WTC11 (cell line): ENCODE results near the gene KCNJ16. TPM values are rescaled to one million over a fixed set of nuclear protein-coding genes. Genes with fewer than 3 reads are reported as not detected.

ENCODE experiments used
- ATAC-seq: fragments of 200-7000 bp; cut with Tn5 transposase; 2 replicates; pipeline ENCODE4 v1.10.0; 2021; ENCODE audit warnings: mild to moderate bottlenecking, moderate library complexity
- CTCF ChIA-PET: fragments of 300-600 bp; sonication (Branson Sonifier 250); formaldehyde crosslinking; loops from one replicate; lab custom pipeline; 2021; ENCODE audit warnings: antibody characterized with exemption; lab: Charles Lee
- POLR2A ChIA-PET: fragments of 350-600 bp; sonication (Branson Sonifier 250); formaldehyde crosslinking; loops from one replicate; lab custom pipeline; 2021; ENCODE audit warnings: antibody characterized with exemption; lab: Charles Lee
- DNase-seq: peaks from one replicate; pipeline ENCODE4 v3.0.0; 2021; ENCODE audit warnings: low spot score
- H3K27ac Mint-ChIP-seq: 2 replicates; pipeline ENCODE4 v1.8.0; 2021; ENCODE audit warnings: mixed read lengths
- H3K27me3 Mint-ChIP-seq: 2 replicates; pipeline ENCODE4 v1.8.0; 2021; ENCODE audit warnings: low read depth, mild to moderate bottlenecking, moderate library complexity, mixed read lengths
- H3K36me3 Mint-ChIP-seq: 2 replicates; pipeline ENCODE4 v1.8.0; 2021; ENCODE audit warnings: mixed read lengths
- H3K4me1 Mint-ChIP-seq: 2 replicates; pipeline ENCODE4 v1.8.0; 2022; ENCODE audit warnings: mixed read lengths
- H3K4me3 Mint-ChIP-seq: 2 replicates; pipeline ENCODE4 v1.8.0; 2021; ENCODE audit warnings: mild to moderate bottlenecking, moderate library complexity, mixed read lengths
- H3K9me3 Mint-ChIP-seq: 2 replicates; pipeline ENCODE4 v1.8.0; 2021; ENCODE audit warnings: mixed read lengths
- ATF3 ChIP-seq: sonication (generic); formaldehyde crosslinking; conservative IDR thresholded peaks from 2 replicates; pipeline ENCODE4 v1.8.1; 2022; ENCODE audit warnings: mild to moderate bottlenecking, missing genetic modification reagents
- CBFB ChIP-seq: sonication (generic); formaldehyde crosslinking; IDR thresholded peaks from 2 replicates; pipeline ENCODE4 v1.8.1; 2022; ENCODE audit warnings: mild to moderate bottlenecking, low read depth, missing genetic modification reagents
- ELF4 ChIP-seq: sonication (generic); formaldehyde crosslinking; IDR thresholded peaks from 2 replicates; pipeline ENCODE4 v1.8.1; 2022; ENCODE audit warnings: low read depth, mild to moderate bottlenecking, moderate library complexity, missing genetic modification reagents
- FOXJ3 ChIP-seq: sonication (generic); formaldehyde crosslinking; IDR thresholded peaks from 2 replicates; pipeline ENCODE4 v1.9.0; 2021; ENCODE audit warnings: missing genetic modification reagents, mild to moderate bottlenecking, borderline replicate concordance
- GABPB1 ChIP-seq: sonication (generic); formaldehyde crosslinking; IDR thresholded peaks from 2 replicates; pipeline ENCODE4 v1.8.1; 2023; ENCODE audit warnings: mild to moderate bottlenecking, missing genetic modification reagents
- GRHL2 ChIP-seq: fragments of 250-450 bp; sonication (Bioruptor Pico); IDR thresholded peaks from 2 replicates; pipeline ENCODE4 v1.8.0; 2022; ENCODE audit warnings: mild to moderate bottlenecking, moderate library complexity; ENCODE audit not compliant: insufficient replicate concordance, severe bottlenecking
- JUN ChIP-seq: sonication (generic); formaldehyde crosslinking; IDR thresholded peaks from 2 replicates; pipeline ENCODE4 v1.8.0; 2023; ENCODE audit warnings: mild to moderate bottlenecking, missing genetic modification reagents
- MXD4 ChIP-seq: fragments of 250-450 bp; sonication (Bioruptor Pico); IDR thresholded peaks from 2 replicates; pipeline ENCODE4 v1.8.0; 2021; ENCODE audit warnings: mild to moderate bottlenecking, moderate library complexity, borderline replicate concordance
- NFATC4 ChIP-seq: fragments of 250-450 bp; sonication (Bioruptor Pico); IDR thresholded peaks from 2 replicates; pipeline ENCODE4 v1.9.0; 2021; ENCODE audit warnings: mild to moderate bottlenecking
- NFYB ChIP-seq: sonication (generic); formaldehyde crosslinking; conservative IDR thresholded peaks from 2 replicates; pipeline ENCODE4 v1.8.0; 2022; ENCODE audit warnings: low read depth, missing genetic modification reagents
- NR2C2 ChIP-seq: sonication (generic); formaldehyde crosslinking; IDR thresholded peaks from 2 replicates; pipeline ENCODE4 v1.8.0; 2022; ENCODE audit warnings: mild to moderate bottlenecking, missing genetic modification reagents
- NR3C1 ChIP-seq: sonication (generic); formaldehyde crosslinking; conservative IDR thresholded peaks from 2 replicates; pipeline ENCODE4 v1.8.1; 2023; ENCODE audit warnings: low read depth, mild to moderate bottlenecking, missing genetic modification reagents
- OVOL2 ChIP-seq: fragments of 250-450 bp; sonication (Bioruptor Pico); IDR thresholded peaks from 2 replicates; pipeline ENCODE4 v1.9.0; 2021; ENCODE audit warnings: mild to moderate bottlenecking, borderline replicate concordance
- PRDM15 ChIP-seq: sonication (generic); formaldehyde crosslinking; IDR thresholded peaks from 2 replicates; pipeline ENCODE4 v1.8.0; 2022; ENCODE audit warnings: missing genetic modification reagents
- SMAD4 ChIP-seq: sonication (generic); formaldehyde crosslinking; IDR thresholded peaks from 2 replicates; pipeline ENCODE4 v1.8.0; 2022; ENCODE audit warnings: mild to moderate bottlenecking, missing genetic modification reagents
- TCF7 ChIP-seq: sonication (generic); formaldehyde crosslinking; IDR thresholded peaks from 2 replicates; pipeline ENCODE4 v1.8.0; 2022; ENCODE audit warnings: mild to moderate bottlenecking, low read depth, missing genetic modification reagents, moderate library complexity
- TEAD1 ChIP-seq: sonication (generic); formaldehyde crosslinking; IDR thresholded peaks from 2 replicates; pipeline ENCODE4 v1.8.0; 2022; ENCODE audit warnings: mild to moderate bottlenecking, missing genetic modification reagents
- ZNF121 ChIP-seq: sonication (generic); formaldehyde crosslinking; IDR thresholded peaks from 2 replicates; pipeline ENCODE4 v1.8.0; 2023; ENCODE audit warnings: missing genetic modification reagents
- ZNF396 ChIP-seq: fragments of 250-450 bp; sonication (Bioruptor Pico); IDR thresholded peaks from 2 replicates; pipeline ENCODE4 v1.8.0; 2021; ENCODE audit warnings: mild to moderate bottlenecking, moderate library complexity, borderline replicate concordance
- ZNF512 ChIP-seq: sonication (generic); formaldehyde crosslinking; IDR thresholded peaks from 2 replicates; pipeline ENCODE4 v1.8.1; 2022; ENCODE audit warnings: missing genetic modification reagents, borderline replicate concordance
- ZNF671 ChIP-seq: fragments of 250-450 bp; sonication (Bioruptor Pico); IDR thresholded peaks from 2 replicates; pipeline ENCODE4 v1.8.0; 2021; ENCODE audit warnings: mild to moderate bottlenecking
- ZSCAN18 ChIP-seq: fragments of 250-450 bp; sonication (Bioruptor Pico); IDR thresholded peaks from 2 replicates; pipeline ENCODE4 v2.1.2; 2022; ENCODE audit warnings: mild to moderate bottlenecking, moderate library complexity
- total RNA-seq: library from RNA; stranded (reverse); gene quantifications from 3 replicates; pipeline ENCODE4 v1.2.3, GENCODE V29; 2021
- TF ChIP-seq, protein P1 (sequence below): sonication (generic); formaldehyde crosslinking; IDR thresholded peaks from 2 replicates; pipeline ENCODE4 v1.8.0; 2022; ENCODE audit warnings: mild to moderate bottlenecking, missing genetic modification reagents
- TF ChIP-seq, protein P2 (sequence below): sonication (generic); formaldehyde crosslinking; IDR thresholded peaks from 2 replicates; pipeline ENCODE4 v1.8.0; 2022; ENCODE audit warnings: mild to moderate bottlenecking, missing genetic modification reagents

Gene KCNJ16
- total RNA-seq, 1 experiment from 2014 or later: not detected

DNA sequence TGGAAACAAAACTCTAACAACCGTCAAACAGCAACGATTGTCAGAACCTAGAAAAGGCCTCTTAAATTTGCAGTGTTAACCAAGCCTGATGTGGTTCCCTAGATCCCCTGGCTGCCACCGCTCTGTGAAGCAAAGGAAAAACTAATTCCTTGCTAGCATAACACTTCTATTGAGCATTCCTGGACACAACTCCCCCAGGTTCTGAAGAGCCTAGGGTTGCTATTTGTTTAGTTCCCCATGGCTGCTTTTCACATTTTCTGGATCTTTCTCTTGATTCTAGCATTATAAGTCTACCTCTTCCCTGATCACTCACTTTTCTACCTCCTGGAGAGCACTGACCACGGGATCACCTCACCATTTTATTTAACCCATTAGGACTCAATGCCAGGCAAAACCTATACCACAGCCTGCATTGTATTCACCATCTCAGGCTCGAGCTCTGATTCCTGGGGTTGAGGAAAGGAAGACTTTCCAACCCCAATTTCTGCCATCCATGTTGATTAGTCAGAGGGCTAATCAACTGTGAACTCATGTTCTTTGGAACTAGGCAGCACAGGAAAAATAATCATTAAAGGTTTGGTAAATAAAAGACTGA lies 692 bp upstream of the KCNJ16 start (continued):
- TF ChIP-seq, protein P1, sequence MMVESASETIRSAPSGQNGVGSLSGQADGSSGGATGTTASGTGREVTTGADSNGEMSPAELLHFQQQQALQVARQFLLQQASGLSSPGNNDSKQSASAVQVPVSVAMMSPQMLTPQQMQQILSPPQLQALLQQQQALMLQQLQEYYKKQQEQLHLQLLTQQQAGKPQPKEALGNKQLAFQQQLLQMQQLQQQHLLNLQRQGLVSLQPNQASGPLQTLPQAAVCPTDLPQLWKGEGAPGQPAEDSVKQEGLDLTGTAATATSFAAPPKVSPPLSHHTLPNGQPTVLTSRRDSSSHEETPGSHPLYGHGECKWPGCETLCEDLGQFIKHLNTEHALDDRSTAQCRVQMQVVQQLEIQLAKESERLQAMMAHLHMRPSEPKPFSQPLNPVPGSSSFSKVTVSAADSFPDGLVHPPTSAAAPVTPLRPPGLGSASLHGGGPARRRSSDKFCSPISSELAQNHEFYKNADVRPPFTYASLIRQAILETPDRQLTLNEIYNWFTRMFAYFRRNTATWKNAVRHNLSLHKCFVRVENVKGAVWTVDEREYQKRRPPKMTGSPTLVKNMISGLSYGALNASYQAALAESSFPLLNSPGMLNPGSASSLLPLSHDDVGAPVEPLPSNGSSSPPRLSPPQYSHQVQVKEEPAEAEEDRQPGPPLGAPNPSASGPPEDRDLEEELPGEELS (CRISPR knock-in tag): no peak
- TF ChIP-seq OVOL2 (CRISPR knock-in tag): no peak
- TF ChIP-seq ZSCAN18 (CRISPR knock-in tag): no peak
- no peak for TF ChIP-seq GRHL2 (CRISPR knock-in tag)

- TF ChIP-seq ZNF512 (CRISPR knock-in tag) (no peak), NR3C1 (CRISPR knock-in tag) (no peak), ZNF121 (CRISPR knock-in tag) (no peak), ELF4 (CRISPR knock-in tag) (no peak), CBFB (CRISPR knock-in tag) (no peak), NR2C2 (CRISPR knock-in tag) (no peak), TEAD1 (CRISPR knock-in tag) (no peak), SMAD4 (CRISPR knock-in tag) (no peak)
- DNase-seq: no peak
- H3K27me3 Mint-ChIP-seq: no peaks in the 10 kb centered on the region
- no peaks in the 10 kb centered on the region for H3K9me3 Mint-ChIP-seq
- no peak overlapping the region for H3K27ac Mint-ChIP-seq
- POLR2A ChIA-PET: no interaction called here
- no peak for ATAC-seq
- no peak overlapping the region for H3K4me3 Mint-ChIP-seq
- peaks cover 12% of the 10 kb centered on the region for H3K4me1 Mint-ChIP-seq
- H3K36me3 Mint-ChIP-seq: no peaks in the 10 kb centered on the region
- CTCF ChIA-PET: no interaction called here
Observed at GRCh38 chr17:70076189-70076588, 1.2 kb downstream of the KCNJ16 start.

DNA sequence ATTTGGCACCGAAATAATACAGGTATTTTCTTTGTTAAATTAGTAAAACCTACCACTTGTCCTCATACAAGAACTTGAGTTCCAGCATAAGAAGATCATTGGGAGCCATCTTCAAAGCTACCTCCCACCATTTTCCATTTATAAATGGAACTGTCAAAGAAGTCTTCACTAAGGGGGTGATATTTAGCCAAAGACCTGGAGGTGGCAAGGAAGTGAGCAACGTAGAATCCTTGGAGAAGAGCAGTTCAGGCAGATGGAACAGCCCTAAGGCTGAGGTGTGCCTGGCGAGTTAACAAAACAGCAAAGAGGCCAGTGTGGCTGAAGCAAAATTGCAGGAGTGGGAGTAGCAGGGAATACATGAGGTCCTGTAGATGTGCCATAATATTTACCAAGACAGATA lies 1.8 kb downstream of the KCNJ16 start:
- peaks cover 12% of the 10 kb centered on the region for H3K4me1 Mint-ChIP-seq
- no peaks in the 10 kb centered on the region for H3K9me3 Mint-ChIP-seq
- no peak overlapping the region for H3K27ac Mint-ChIP-seq
- no peaks in the 10 kb centered on the region for H3K27me3 Mint-ChIP-seq
- ChIA-PET POLR2A (no interaction called here), CTCF (no interaction called here)
- no peak for ATAC-seq
- no peak overlapping the region for H3K4me3 Mint-ChIP-seq
- H3K36me3 Mint-ChIP-seq: no peaks in the 10 kb centered on the region
- DNase-seq: no peak
- TF ChIP-seq, protein P2, sequence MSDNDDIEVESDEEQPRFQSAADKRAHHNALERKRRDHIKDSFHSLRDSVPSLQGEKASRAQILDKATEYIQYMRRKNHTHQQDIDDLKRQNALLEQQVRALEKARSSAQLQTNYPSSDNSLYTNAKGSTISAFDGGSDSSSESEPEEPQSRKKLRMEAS (CRISPR knock-in tag): no peak
- TF ChIP-seq CBFB (CRISPR knock-in tag) (no peak), ATF3 (no peak), ZNF671 (no peak), ZNF396 (CRISPR knock-in tag) (no peak), NFATC4 (CRISPR knock-in tag) (no peak), MXD4 (CRISPR knock-in tag) (no peak), GABPB1 (CRISPR knock-in tag) (no peak), FOXJ3 (no peak), NFYB (CRISPR knock-in tag) (no peak), TCF7 (no peak), PRDM15 (no peak), NR2C2 (CRISPR knock-in tag) (no peak), JUN (CRISPR knock-in tag) (no peak)
